DND-41 (cell line): ENCODE data around the gene NDOR1.
A peak's percentile ranks its signal among the peaks of the same experiment; 100 is the strongest.

ENCODE experiments used
- ATAC-seq: fragments of 200-7000 bp; cut with Tn5 transposase; 3 replicates; pipeline ENCODE4 v1.9.1; 2021; ENCODE audit warnings: low read depth; ENCODE audit not compliant: insufficient read depth
- DNase-seq: peaks from one replicate; pipeline ENCODE4 v3.0.0-alpha.2; 2020
- H2AFZ ChIP-seq: 2 replicates; pipeline ENCODE4 v1.6.0; 2012; ENCODE audit warnings: low read depth, low read length
- H3K27ac ChIP-seq: 2 replicates; pipeline ENCODE4 v1.5.1; 2012; ENCODE audit warnings: low read length, inconsistent platforms
- H3K27me3 ChIP-seq: fragments of 200-600 bp; sonication (generic); 2 replicates; pipeline ENCODE4 v1.6.0; 2012; ENCODE audit warnings: low read length, mild to moderate bottlenecking, inconsistent platforms; ENCODE audit not compliant: insufficient read depth, poor library complexity
- H3K36me3 ChIP-seq: 2 replicates; pipeline ENCODE4 v1.5.1; 2012; ENCODE audit warnings: low read length, inconsistent platforms; ENCODE audit not compliant: insufficient read depth
- H3K4me1 ChIP-seq: 2 replicates; pipeline ENCODE4 v1.5.1; 2012; ENCODE audit warnings: mild to moderate bottlenecking, low read length; ENCODE audit not compliant: insufficient read depth
- H3K4me2 ChIP-seq: 2 replicates; pipeline ENCODE4 v1.6.0; 2012; ENCODE audit warnings: mild to moderate bottlenecking, moderate library complexity, low read length, inconsistent platforms; ENCODE audit not compliant: insufficient read depth
- H3K4me3 ChIP-seq, 2 experiments: fragments of 200-600 bp in 1 of 2; shearing (Covaris generic) in 1 of 2; 2 replicates each; pipeline ENCODE4 v1.5.1; 2012 to 2016; ENCODE audit warnings: inconsistent platforms in 2 of 2, low read length in 2 of 2, mild to moderate bottlenecking in 2 of 2, low read depth in 1 of 2, moderate library complexity in 1 of 2
- H3K79me2 ChIP-seq: 2 replicates; pipeline ENCODE4 v1.6.0; 2012; ENCODE audit warnings: low read length, inconsistent platforms; ENCODE audit not compliant: insufficient read depth
- H3K9ac ChIP-seq: 2 replicates; pipeline ENCODE4 v1.6.0; 2012; ENCODE audit warnings: low read depth, mild to moderate bottlenecking, inconsistent platforms, low read length, moderate library complexity
- H3K9me3 ChIP-seq: 2 replicates; pipeline ENCODE4 v1.5.1; 2012; ENCODE audit warnings: low read length, moderate library complexity, mild to moderate bottlenecking, inconsistent platforms; ENCODE audit not compliant: insufficient read depth, severe bottlenecking
- H4K20me1 ChIP-seq: 2 replicates; pipeline ENCODE4 v1.6.0; 2012; ENCODE audit warnings: low read length; ENCODE audit not compliant: insufficient read depth
- EZH2 ChIP-seq: IDR thresholded peaks from 3 replicates; pipeline ENCODE4 v1.6.1; 2012; ENCODE audit warnings: borderline replicate concordance, low read depth, mild to moderate bottlenecking, moderate library complexity, low read length, inconsistent platforms; ENCODE audit not compliant: severe bottlenecking
- TF ChIP-seq, protein P1 (sequence below): IDR thresholded peaks from 2 replicates; pipeline ENCODE4 v1.5.1; 2012; ENCODE audit warnings: borderline replicate concordance, low read length, moderate library complexity, mild to moderate bottlenecking; ENCODE audit not compliant: poor library complexity, severe bottlenecking; ENCODE audit errors: extremely low read depth

NDOR1 gene

GRCh38 chr9:137234758-137235423, 29.4 kb downstream of the NDOR1 start:
- Histone ChIP-seq H3K27ac (no peak overlapping the region), H3K4me1 (peaks cover 31% of the 10 kb centered on the region), H3K4me3 (no peak overlapping the region), H3K9me3 (no peaks in the 10 kb centered on the region), H4K20me1 (peaks cover 13% of the 10 kb centered on the region; the same call in 1 of the 2 replicates), H3K27me3 (no peaks in the 10 kb centered on the region), H3K36me3 (no peaks in the 10 kb centered on the region; the same call in 1 of the 2 replicates), H2AFZ (no peak overlapping the region), H3K9ac (no peak overlapping the region), H3K4me2 (no peak overlapping the region), H3K79me2 (peaks cover 5% of the 10 kb centered on the region)
- TF ChIP-seq, protein P1, sequence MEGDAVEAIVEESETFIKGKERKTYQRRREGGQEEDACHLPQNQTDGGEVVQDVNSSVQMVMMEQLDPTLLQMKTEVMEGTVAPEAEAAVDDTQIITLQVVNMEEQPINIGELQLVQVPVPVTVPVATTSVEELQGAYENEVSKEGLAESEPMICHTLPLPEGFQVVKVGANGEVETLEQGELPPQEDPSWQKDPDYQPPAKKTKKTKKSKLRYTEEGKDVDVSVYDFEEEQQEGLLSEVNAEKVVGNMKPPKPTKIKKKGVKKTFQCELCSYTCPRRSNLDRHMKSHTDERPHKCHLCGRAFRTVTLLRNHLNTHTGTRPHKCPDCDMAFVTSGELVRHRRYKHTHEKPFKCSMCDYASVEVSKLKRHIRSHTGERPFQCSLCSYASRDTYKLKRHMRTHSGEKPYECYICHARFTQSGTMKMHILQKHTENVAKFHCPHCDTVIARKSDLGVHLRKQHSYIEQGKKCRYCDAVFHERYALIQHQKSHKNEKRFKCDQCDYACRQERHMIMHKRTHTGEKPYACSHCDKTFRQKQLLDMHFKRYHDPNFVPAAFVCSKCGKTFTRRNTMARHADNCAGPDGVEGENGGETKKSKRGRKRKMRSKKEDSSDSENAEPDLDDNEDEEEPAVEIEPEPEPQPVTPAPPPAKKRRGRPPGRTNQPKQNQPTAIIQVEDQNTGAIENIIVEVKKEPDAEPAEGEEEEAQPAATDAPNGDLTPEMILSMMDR = no peak
- no peak for TF ChIP-seq EZH2
- DNase-seq (no peak), ATAC-seq (no peak)

DNA sequence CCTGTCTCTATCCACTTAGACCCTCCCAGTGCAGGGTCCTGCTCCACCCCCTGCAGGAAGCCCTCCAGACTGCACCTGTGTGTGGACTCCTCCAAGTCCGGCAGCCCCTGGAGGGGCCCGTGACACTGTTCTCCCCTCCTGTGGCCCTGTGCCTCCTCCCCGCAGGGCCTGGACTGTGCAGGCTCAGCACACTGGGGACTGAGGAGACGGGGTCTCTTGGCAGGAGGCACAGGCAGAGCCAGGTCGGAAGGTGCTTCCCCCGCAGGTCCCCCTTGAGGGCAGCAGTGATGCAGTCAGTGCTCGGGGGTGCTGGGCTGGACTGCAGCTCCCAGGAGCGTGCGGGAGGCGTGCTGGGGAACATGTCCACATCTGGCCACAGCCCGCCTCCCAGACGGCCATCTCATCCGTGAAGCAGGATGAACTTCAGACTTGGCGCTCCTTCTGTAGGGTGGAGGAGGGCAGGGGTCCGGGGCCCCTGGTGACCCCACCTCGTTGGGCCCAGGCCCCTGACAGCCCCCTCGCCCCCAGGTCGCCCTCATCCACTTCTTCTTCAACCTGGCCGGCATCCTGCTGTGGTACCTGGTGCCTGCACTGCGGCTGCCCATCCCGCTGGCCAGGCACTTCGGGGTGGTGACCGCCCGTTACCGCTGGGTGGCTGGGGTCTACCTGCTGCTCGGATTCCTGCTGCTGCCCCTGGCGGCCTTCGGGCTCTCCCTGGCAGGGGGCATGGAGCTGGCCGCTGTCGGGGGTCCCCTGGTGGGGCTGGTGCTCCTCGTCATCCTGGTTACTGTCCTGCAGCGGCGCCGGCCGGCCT, 30.1 kb downstream of the NDOR1 start:
- H4K20me1 ChIP-seq = peaks cover 13% of the 10 kb centered on the region; the same call in 1 of the 2 replicates
- no peak overlapping the region for H3K27ac ChIP-seq
- H3K9me3 ChIP-seq = no peaks in the 10 kb centered on the region
- peaks cover 9% of the 10 kb centered on the region for H3K79me2 ChIP-seq
- peak overlapping the region; percentile 52; the same call in 1 of the 2 replicates for H3K4me2 ChIP-seq
- H3K4me1 ChIP-seq = peaks cover 37% of the 10 kb centered on the region
- ATAC-seq = no peak
- H3K9ac ChIP-seq = peak overlapping the region; percentile 38; the same call in 1 of the 2 replicates
- no peaks in the 10 kb centered on the region for H3K27me3 ChIP-seq
- DNase-seq = no peak
- H3K4me3 ChIP-seq = no peak overlapping the region
- TF ChIP-seq, protein P1 = no peak
- H3K36me3 ChIP-seq = no peaks in the 10 kb centered on the region; the same call in 1 of the 2 replicates
- no peak overlapping the region for H2AFZ ChIP-seq

- Histone ChIP-seq H3K4me2 (peak overlapping the region; percentile 52), H2AFZ (peak overlapping the region; percentile 8; the same call in 1 of the 2 replicates), H3K27me3 (no peaks in the 10 kb centered on the region), H3K27ac (no peak overlapping the region), H4K20me1 (peaks cover 13% of the 10 kb centered on the region; the same call in 1 of the 2 replicates), H3K9me3 (no peaks in the 10 kb centered on the region), H3K9ac (peak overlapping the region; percentile 38; the same call in 1 of the 2 replicates), H3K4me1 (peaks cover 37% of the 10 kb centered on the region), H3K4me3 (no peak overlapping the region), H3K36me3 (no peaks in the 10 kb centered on the region; the same call in 1 of the 2 replicates), H3K79me2 (peaks cover 9% of the 10 kb centered on the region)
- TF ChIP-seq EZH2 = no peak
- TF ChIP-seq, protein P1 = peak; percentile 98
- peak; percentile 55 for ATAC-seq
- peak; percentile 89 for DNase-seq
Observed at GRCh38 chr9:137236238-137236935, 30.9 kb downstream of the NDOR1 start.
